GM12892 (cell line): ENCODE measurements around the gene CPA2.

Experiments used
- POLR2A ChIP-seq: IDR thresholded peaks from 2 replicates; pipeline ENCODE4 v1.6.1; 2011; ENCODE audit warnings: low read depth, low read length, control low read depth
- POLR2AphosphoS5 ChIP-seq: IDR thresholded peaks from 2 replicates; pipeline ENCODE4 v1.6.1; 2011; ENCODE audit warnings: low read depth, low read length, control low read depth
- TAF1 ChIP-seq: IDR thresholded peaks from 2 replicates; pipeline ENCODE4 v1.6.1; 2011; ENCODE audit warnings: low read depth, mild to moderate bottlenecking, control low read depth, low read length, borderline replicate concordance

GRCh38 chr7:130269318-130269694, 2.6 kb downstream of the CPA2 start:
- TF ChIP-seq POLR2AphosphoS5 (no peak), POLR2A (no peak), TAF1 (no peak)
